ENCODE results near the gene ING2. TPM values are rescaled to one million over a fixed set of nuclear protein-coding genes. Genes with fewer than 3 reads are reported as not detected.

Gene ING2
- total RNA-seq, 4 donors from 2014 or later = 23.0 to 30.8 (median 25.0) TPM

- DNase-seq = no peak
- Histone ChIP-seq H3K36me3 (no peaks in the 10 kb centered on the region), H3K4me1 (no peaks in the 10 kb centered on the region), H3K27me3 (no peaks in the 10 kb centered on the region), H3K4me3 (no peak overlapping the region), H3K9me3 (no peaks in the 10 kb centered on the region), H3K27ac (no peak overlapping the region)
- TF ChIP-seq POLR2A (IDR thresholded peaks at IDR 0.05) (no peak), CTCF (IDR thresholded peaks at IDR 0.05) (no peak)
Observed at GRCh38 chr4:183493246-183493645, 11.6 kb upstream of the ING2 start.

- no peaks in the 10 kb centered on the region for H3K36me3 ChIP-seq
- H3K27me3 ChIP-seq = no peaks in the 10 kb centered on the region
- H3K9me3 ChIP-seq = no peaks in the 10 kb centered on the region
- no peak for DNase-seq
- H3K4me1 ChIP-seq = no peaks in the 10 kb centered on the region
- H3K4me3 ChIP-seq = no peak overlapping the region
- H3K27ac ChIP-seq = no peak overlapping the region
- TF ChIP-seq CTCF (IDR thresholded peaks at IDR 0.05) (no peak), POLR2A (IDR thresholded peaks at IDR 0.05) (no peak)
Observed at GRCh38 chr4:183495184-183495583, 9.7 kb upstream of the ING2 start.

GRCh38 chr4:183499389-183499788, 5.5 kb upstream of the ING2 start:
- Histone ChIP-seq H3K4me1 (peaks cover 0 to 10% (median 4%) of the 10 kb centered on the region in 4 donors), H3K36me3 (no peaks in the 10 kb centered on the region), H3K4me3 (no peak overlapping the region), H3K27ac (no peak overlapping the region), H3K27me3 (no peaks in the 10 kb centered on the region), H3K9me3 (no peaks in the 10 kb centered on the region)
- TF ChIP-seq POLR2A (IDR thresholded peaks at IDR 0.05) = no peak
- no peak for TF ChIP-seq CTCF (IDR thresholded peaks at IDR 0.05)
- no peak for DNase-seq

- H3K27ac ChIP-seq = no peak overlapping the region
- TF ChIP-seq POLR2A (IDR thresholded peaks at IDR 0.05) (no peak), CTCF (IDR thresholded peaks at IDR 0.05) (no peak)
- H3K9me3 ChIP-seq = no peaks in the 10 kb centered on the region
- no peaks in the 10 kb centered on the region for H3K36me3 ChIP-seq
- H3K4me1 ChIP-seq = peaks cover 0 to 10% (median 4%) of the 10 kb centered on the region in 4 donors
- H3K27me3 ChIP-seq = no peaks in the 10 kb centered on the region
- no peak overlapping the region for H3K4me3 ChIP-seq
- no peak for DNase-seq
Observed at GRCh38 chr4:183499801-183500200, 5.1 kb upstream of the ING2 start.

GRCh38 chr4:183503497-183504063, 1.3 kb upstream of the ING2 start:
- no peaks in the 10 kb centered on the region for H3K27me3 ChIP-seq
- peak overlapping the region; percentile 82 to 100 (median 98) for H3K27ac ChIP-seq
- no peaks in the 10 kb centered on the region for H3K36me3 ChIP-seq
- H3K4me3 ChIP-seq = peak overlapping the region; percentile 91 to 100 (median 92)
- DNase-seq = no peak
- peaks cover 0 to 22% (median 4%) of the 10 kb centered on the region in 4 donors for H3K4me1 ChIP-seq
- TF ChIP-seq POLR2A (IDR thresholded peaks at IDR 0.05) (no peak), CTCF (IDR thresholded peaks at IDR 0.05) (no peak)
- no peaks in the 10 kb centered on the region for H3K9me3 ChIP-seq
